WTC11 (cell line): Measurements from ENCODE around the gene SNIP1.
"Not testable (repeated sequence)": the region's sequence is repeated elsewhere in the genome, so short reads cannot be mapped to it uniquely, and the experiment has no call there.

ENCODE experiments used
- CREB1 ChIP-seq: sonication (generic); formaldehyde crosslinking; IDR thresholded peaks from 2 replicates; pipeline ENCODE4 v1.8.0; 2023; ENCODE audit warnings: mild to moderate bottlenecking, missing genetic modification reagents
- CTCF ChIP-seq: fragments of 200-600 bp; IDR thresholded peaks from 2 replicates; pipeline ENCODE4 v1.8.0; 2022; ENCODE audit warnings: antibody characterized with exemption
- ESRRA ChIP-seq: sonication (generic); formaldehyde crosslinking; IDR thresholded peaks from 2 replicates; pipeline ENCODE4 v1.8.1; 2022; ENCODE audit warnings: mild to moderate bottlenecking, missing genetic modification reagents, borderline replicate concordance
- HMGXB4 ChIP-seq: sonication (generic); formaldehyde crosslinking; IDR thresholded peaks from 2 replicates; pipeline ENCODE4 v1.8.1; 2023; ENCODE audit warnings: mild to moderate bottlenecking, moderate library complexity, missing genetic modification reagents
- MAX ChIP-seq: sonication (generic); formaldehyde crosslinking; IDR thresholded peaks from 2 replicates; pipeline ENCODE4 v1.8.0; 2022; ENCODE audit warnings: mild to moderate bottlenecking, missing genetic modification reagents
- TEAD4 ChIP-seq: sonication (generic); formaldehyde crosslinking; IDR thresholded peaks from 2 replicates; pipeline ENCODE4 v1.8.0; 2022; ENCODE audit warnings: mild to moderate bottlenecking, missing genetic modification reagents
- ZNF263 ChIP-seq: sonication (generic); formaldehyde crosslinking; IDR thresholded peaks from 2 replicates; pipeline ENCODE4 v1.8.1; 2022; ENCODE audit warnings: low read depth, mild to moderate bottlenecking, moderate library complexity, missing genetic modification reagents
- ZNF671 ChIP-seq: fragments of 250-450 bp; sonication (Bioruptor Pico); IDR thresholded peaks from 2 replicates; pipeline ENCODE4 v1.8.0; 2021; ENCODE audit warnings: mild to moderate bottlenecking

- TF ChIP-seq CREB1 (CRISPR knock-in tag); HMGXB4 (CRISPR knock-in tag); CTCF; TEAD4 (CRISPR knock-in tag); ZNF671 (CRISPR knock-in tag); ESRRA (CRISPR knock-in tag); ZNF263 (CRISPR knock-in tag); MAX (CRISPR knock-in tag): not testable (repeated sequence)
These were observed 51.3 kb downstream of the SNIP1 start for GRCh38 chr1:37502791-37503190.
